Nucleus accumbens (tissue), 56 donors: ENCODE measurements around the gene ALDH9A1.

Experiments used
- DNase-seq, 56 donors: peaks; one replicate each; lab custom pipeline; 2025; lab: John Stamatoyannopoulos, UW

The ALDH9A1 gene

GRCh38 chr1:165629151-165629550 lies 69.2 kb downstream of the ALDH9A1 start:
- DNase-seq = no peak

- no peak for DNase-seq
Observed at GRCh38 chr1:165628147-165628822, 70.1 kb downstream of the ALDH9A1 start.

- no peak for DNase-seq
Observed at GRCh38 chr1:165624441-165624840, 73.9 kb downstream of the ALDH9A1 start.

GRCh38 chr1:165623624-165624023 lies 74.7 kb downstream of the ALDH9A1 start:
- DNase-seq = no peak

- no peak for DNase-seq
Observed at GRCh38 chr1:165619647-165620151, 78.7 kb downstream of the ALDH9A1 start.

DNA sequence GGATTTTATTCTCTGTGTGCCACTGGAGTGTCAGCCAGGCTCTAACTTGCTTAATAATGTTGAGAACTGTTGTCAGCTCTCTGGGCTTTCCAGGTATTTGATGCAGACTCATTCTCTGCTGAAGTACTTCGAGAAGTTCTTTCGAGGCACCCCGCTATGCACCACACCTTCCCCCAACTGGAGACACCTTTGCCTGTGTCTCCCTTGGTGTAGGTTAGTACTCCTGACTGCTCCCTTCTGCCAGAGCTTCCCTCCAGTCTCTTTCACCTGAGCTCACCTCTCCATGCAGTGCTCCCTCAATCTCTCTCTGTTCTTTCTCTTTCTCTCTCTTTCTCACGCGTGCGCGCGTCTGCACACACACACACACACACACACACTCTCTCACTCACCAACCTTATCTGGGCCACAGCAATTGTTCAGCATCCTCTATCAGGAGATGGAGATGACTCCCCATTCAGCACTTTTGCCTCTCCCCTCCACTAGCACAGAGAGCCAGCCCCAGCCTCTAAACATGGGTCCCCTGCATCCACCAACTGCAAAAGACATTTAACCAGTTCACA lies 81.3 kb downstream of the ALDH9A1 start:
- DNase-seq = no peak

DNA sequence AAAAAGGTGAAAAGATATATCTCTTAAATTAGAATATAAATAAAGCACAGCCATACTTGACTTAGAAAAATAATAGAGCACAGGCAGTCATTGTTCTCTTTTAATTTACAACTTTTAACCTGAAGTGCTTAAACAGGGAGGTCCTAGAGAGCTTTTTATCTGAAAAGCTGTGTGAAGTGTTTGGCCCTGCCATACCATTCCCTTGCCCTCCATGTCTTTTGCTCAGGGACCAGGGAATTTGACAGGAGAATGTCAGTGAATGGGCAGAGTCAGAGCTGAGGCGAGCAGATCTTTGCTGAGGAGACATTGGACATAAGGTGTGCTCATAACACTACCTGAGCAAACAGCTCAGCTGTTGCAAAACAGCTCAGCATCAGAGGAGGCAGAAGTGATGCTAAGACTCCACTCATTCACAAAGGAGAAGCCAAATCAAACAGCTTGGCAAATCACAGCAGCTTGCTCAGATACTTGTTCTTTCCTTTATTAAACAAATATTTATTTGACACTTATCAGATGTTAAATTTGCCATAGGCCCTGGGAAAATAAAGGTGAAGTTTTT lies 82.2 kb downstream of the ALDH9A1 start:
- DNase-seq = no peak
